NCI-H1105 (cell line): Measurements from ENCODE around the gene CDC27.
A peak's percentile ranks its signal among the peaks of the same experiment; 100 is the strongest.
"Not testable (repeated sequence)": the region's sequence is repeated elsewhere in the genome, so short reads cannot be mapped to it uniquely, and the experiment has no call there.

Experiments used
- DNase-seq: peaks from one replicate; lab custom pipeline; 2025; lab: John Stamatoyannopoulos, UW

Gene CDC27

GRCh38 chr17:47188876-47189731, at the start of gene CDC27:
Gene CDC27, minus strand, starts transcription at chr17:47189295. Its CDS starts 123 bp downstream, at chr17:47189172.
- peak; percentile 98 for DNase-seq

- DNase-seq = no peak
Observed at GRCh38 chr17:47238321-47239010, 49.4 kb upstream of the CDC27 start.

- DNase-seq = no peak
Observed at GRCh38 chr17:47237841-47238240, 48.7 kb upstream of the CDC27 start.

- DNase-seq = no peak
Observed at GRCh38 chr17:47235923-47236322, 46.8 kb upstream of the CDC27 start.

GRCh38 chr17:47235506-47235905, 46.4 kb upstream of the CDC27 start:
- no peak for DNase-seq

GRCh38 chr17:47232465-47232864, 43.4 kb upstream of the CDC27 start:
- no peak for DNase-seq

- DNase-seq = no peak
Observed at GRCh38 chr17:47231866-47232265, 42.8 kb upstream of the CDC27 start.

GRCh38 chr17:47231334-47231733, 42.2 kb upstream of the CDC27 start:
- DNase-seq = no peak

- DNase-seq = no peak
Observed at GRCh38 chr17:47230864-47231263, 41.8 kb upstream of the CDC27 start.

- peak; percentile 60 for DNase-seq
Observed at GRCh38 chr17:47229535-47230443, 40.7 kb upstream of the CDC27 start.

- DNase-seq = no peak
Observed at GRCh38 chr17:47227862-47228261, 38.8 kb upstream of the CDC27 start.

- DNase-seq = no peak
Observed at GRCh38 chr17:47225911-47226688, 37.0 kb upstream of the CDC27 start.

- no peak for DNase-seq
Observed at GRCh38 chr17:47225436-47225858, 36.4 kb upstream of the CDC27 start.

GRCh38 chr17:47224966-47225365, 35.9 kb upstream of the CDC27 start:
- no peak for DNase-seq

GRCh38 chr17:47224077-47224476, 35.0 kb upstream of the CDC27 start:
- not testable (repeated sequence) for DNase-seq

GRCh38 chr17:47223460-47223859, 34.4 kb upstream of the CDC27 start:
- DNase-seq = no peak

GRCh38 chr17:47223007-47223406, 33.9 kb upstream of the CDC27 start:
- no peak for DNase-seq

- DNase-seq = no peak
Observed at GRCh38 chr17:47222047-47222446, 33.0 kb upstream of the CDC27 start.

- no peak for DNase-seq
Observed at GRCh38 chr17:47221154-47221553, 32.1 kb upstream of the CDC27 start.

- no peak for DNase-seq
Observed at GRCh38 chr17:47220531-47220999, 31.5 kb upstream of the CDC27 start.
